Progenitor cell of endocrine pancreas (in vitro differentiated cells): ENCODE data around the gene CYTH4. TPM values are rescaled to one million over a fixed set of nuclear protein-coding genes. Genes with fewer than 3 reads are reported as not detected.

ENCODE experiments used
- DNase-seq: peaks from one replicate; pipeline ENCODE4 v3.0.0; 2021; ENCODE audit warnings: low spot score; ENCODE audit not compliant: unreplicated experiment
- H3K27ac Mint-ChIP-seq: 2 replicates; pipeline ENCODE4 v1.8.0; 2021; ENCODE audit warnings: mild to moderate bottlenecking, moderate library complexity, mixed read lengths
- H3K27me3 Mint-ChIP-seq: 2 replicates; pipeline ENCODE4 v1.8.0; 2021; ENCODE audit warnings: mixed read lengths
- H3K36me3 Mint-ChIP-seq: 2 replicates; pipeline ENCODE4 v1.8.0; 2022; ENCODE audit warnings: mixed read lengths; ENCODE audit not compliant: insufficient read depth
- H3K4me1 Mint-ChIP-seq: 2 replicates; pipeline ENCODE4 v1.8.0; 2021; ENCODE audit warnings: low read depth, mixed read lengths
- H3K4me3 Mint-ChIP-seq: 2 replicates; pipeline ENCODE4 v1.8.0; 2021; ENCODE audit warnings: low read depth, mild to moderate bottlenecking, moderate library complexity, mixed read lengths
- H3K9me3 Mint-ChIP-seq: 2 replicates; pipeline ENCODE4 v1.8.0; 2021; ENCODE audit warnings: low read depth, mixed read lengths
- total RNA-seq: library from RNA; stranded (reverse); gene quantifications from 2 replicates; pipeline ENCODE4 v1.2.1, GENCODE V29; 2021
- TF ChIP-seq, protein P1 (sequence below): fragments of 200-600 bp; sonication (generic); IDR thresholded peaks from one replicate; pipeline ENCODE4 v1.5.0; 2021; ENCODE audit warnings: antibody characterized with exemption, mild to moderate bottlenecking; ENCODE audit not compliant: unreplicated experiment

Gene CYTH4
- total RNA-seq, 1 donor from 2014 or later = not detected

DNA sequence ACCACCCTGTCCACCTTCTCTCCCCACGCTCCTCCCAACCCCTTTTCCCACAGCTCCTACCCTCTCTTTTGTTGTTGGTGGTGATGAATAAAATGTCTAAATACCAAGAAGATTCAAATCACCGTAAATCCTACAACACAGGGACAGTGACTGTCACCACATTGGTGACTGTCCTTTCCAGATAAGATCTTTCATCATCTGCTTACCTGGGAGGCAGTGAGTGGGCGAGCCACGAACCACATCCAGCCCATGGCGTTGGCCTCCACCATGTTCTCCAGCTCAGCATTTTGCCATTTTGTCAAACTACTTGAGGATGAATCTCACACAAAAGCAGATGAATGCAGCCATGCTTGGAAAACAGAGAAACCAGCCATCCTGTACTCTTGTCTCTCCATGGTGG lies 6.7 kb upstream of the CYTH4 start:
- Mint-ChIP-seq H3K9me3 (no peaks in the 10 kb centered on the region), H3K27ac (no peak overlapping the region), H3K36me3 (no peaks in the 10 kb centered on the region), H3K4me1 (no peaks in the 10 kb centered on the region), H3K27me3 (peaks cover 37% of the 10 kb centered on the region), H3K4me3 (no peak overlapping the region)
- no peak for DNase-seq
- TF ChIP-seq, protein P1, sequence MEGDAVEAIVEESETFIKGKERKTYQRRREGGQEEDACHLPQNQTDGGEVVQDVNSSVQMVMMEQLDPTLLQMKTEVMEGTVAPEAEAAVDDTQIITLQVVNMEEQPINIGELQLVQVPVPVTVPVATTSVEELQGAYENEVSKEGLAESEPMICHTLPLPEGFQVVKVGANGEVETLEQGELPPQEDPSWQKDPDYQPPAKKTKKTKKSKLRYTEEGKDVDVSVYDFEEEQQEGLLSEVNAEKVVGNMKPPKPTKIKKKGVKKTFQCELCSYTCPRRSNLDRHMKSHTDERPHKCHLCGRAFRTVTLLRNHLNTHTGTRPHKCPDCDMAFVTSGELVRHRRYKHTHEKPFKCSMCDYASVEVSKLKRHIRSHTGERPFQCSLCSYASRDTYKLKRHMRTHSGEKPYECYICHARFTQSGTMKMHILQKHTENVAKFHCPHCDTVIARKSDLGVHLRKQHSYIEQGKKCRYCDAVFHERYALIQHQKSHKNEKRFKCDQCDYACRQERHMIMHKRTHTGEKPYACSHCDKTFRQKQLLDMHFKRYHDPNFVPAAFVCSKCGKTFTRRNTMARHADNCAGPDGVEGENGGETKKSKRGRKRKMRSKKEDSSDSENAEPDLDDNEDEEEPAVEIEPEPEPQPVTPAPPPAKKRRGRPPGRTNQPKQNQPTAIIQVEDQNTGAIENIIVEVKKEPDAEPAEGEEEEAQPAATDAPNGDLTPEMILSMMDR = no peak

DNA sequence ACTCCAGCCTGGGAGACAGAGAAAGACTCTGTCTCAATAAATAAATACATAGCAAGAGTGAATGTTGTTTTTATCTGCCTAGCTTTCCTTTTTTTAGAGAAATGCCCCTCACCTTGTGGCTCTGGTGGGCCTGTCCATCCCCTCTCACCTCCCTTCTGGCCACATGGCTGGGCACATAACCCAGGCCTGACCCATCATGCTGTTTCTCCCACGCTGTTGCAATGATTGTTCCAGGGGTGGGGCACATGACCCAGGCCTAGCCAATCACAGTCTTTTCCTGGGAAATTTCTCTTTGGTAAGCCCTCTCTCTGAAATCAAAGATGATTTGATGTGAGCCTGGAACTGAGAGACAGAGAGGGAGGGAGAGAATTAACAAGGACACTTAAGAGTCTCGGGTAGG lies 5.5 kb upstream of the CYTH4 start:
- DNase-seq = no peak
- TF ChIP-seq, protein P1 = no peak
- Mint-ChIP-seq H3K27ac (no peak overlapping the region), H3K4me1 (no peaks in the 10 kb centered on the region), H3K4me3 (no peak overlapping the region), H3K36me3 (no peaks in the 10 kb centered on the region), H3K9me3 (no peaks in the 10 kb centered on the region), H3K27me3 (peaks cover 28% of the 10 kb centered on the region)

DNA sequence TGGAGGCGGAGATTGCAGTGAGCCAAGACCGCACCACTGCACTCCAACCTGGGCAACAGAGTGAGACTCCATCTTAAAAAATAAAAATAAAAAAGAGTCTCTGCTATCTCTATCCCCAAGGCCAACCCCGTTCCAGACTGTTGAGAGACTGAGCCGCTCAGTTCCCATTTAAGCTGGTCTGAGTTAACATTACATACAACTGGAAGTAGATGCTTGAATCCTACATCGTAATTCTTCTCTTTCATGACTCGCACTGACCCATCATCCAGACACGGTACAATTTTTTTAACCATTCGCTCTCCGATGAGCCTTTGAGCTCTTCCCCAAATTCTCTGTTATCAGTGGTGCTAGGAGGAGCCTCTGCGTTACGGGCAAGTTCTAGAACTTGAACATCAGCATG lies 4.9 kb upstream of the CYTH4 start:
- TF ChIP-seq, protein P1 = no peak
- no peaks in the 10 kb centered on the region for H3K4me1 Mint-ChIP-seq
- peaks cover 31% of the 10 kb centered on the region for H3K27me3 Mint-ChIP-seq
- no peak overlapping the region for H3K27ac Mint-ChIP-seq
- H3K9me3 Mint-ChIP-seq = no peaks in the 10 kb centered on the region
- H3K4me3 Mint-ChIP-seq = no peak overlapping the region
- no peak for DNase-seq
- no peaks in the 10 kb centered on the region for H3K36me3 Mint-ChIP-seq

DNA sequence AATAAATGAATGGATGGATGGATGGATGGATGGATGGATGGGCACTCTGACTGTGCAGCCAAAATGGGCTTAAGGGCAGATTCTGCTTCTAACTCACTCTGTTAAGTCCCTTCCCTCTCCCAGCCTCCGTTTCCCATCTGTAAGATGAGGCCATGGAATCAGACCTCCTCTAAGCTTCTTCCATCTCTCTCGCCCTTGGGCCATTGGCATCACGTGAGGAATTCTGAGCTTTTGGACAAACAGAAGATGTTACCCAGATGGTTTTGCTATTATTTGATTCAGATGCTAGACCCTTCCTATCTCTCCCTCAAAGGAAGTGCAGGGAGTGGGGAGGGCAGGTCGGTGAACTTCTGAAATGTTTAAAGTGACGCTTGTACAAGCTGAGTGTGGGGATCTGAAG lies 4.0 kb upstream of the CYTH4 start:
- Mint-ChIP-seq H3K27me3 (peaks cover 37% of the 10 kb centered on the region), H3K4me3 (no peak overlapping the region), H3K36me3 (no peaks in the 10 kb centered on the region), H3K27ac (no peak overlapping the region), H3K9me3 (no peaks in the 10 kb centered on the region), H3K4me1 (no peaks in the 10 kb centered on the region)
- TF ChIP-seq, protein P1 = no peak
- DNase-seq = no peak

DNA sequence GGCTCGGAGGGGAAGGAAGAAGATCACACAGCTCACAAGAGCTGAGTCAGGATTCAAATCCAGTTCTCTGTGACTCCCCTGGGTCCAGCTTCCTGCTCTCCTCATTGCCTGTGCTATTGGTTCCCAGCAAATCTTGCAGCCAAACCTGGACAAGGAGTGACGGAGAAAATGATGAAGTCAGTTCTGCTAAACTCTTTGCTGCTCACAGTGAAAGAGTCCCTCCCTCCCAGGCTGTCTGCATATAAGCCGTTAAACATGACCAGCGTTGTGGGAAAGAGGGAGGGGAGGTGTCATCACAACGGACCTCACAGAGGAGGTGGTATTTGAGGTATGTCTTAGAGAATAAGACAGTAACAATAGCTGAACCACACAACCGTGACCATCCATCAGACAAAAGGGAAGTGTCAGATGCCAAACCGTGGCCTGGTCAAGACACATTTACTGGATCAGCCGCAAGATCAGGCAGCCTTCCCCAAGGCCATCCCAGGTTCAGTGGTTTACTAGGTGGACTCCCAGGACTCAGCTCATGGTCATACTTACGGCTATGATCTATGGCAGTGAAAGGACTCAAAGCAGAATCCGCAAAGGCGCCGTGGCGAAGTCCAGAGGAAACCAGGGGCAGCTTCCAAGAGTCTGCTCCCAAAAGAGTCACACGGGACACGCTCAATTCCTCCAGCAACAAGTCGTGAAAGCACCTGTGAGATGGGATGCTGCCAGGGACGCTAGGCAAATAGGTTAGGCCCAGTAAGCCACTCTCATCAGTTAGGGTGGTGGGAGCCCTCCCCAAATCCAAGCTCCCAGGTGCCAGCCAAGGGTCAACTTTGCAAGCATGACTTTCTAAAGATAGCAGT lies 2.8 kb upstream of the CYTH4 start:
- Mint-ChIP-seq H3K36me3 (no peaks in the 10 kb centered on the region), H3K27ac (no peak overlapping the region), H3K9me3 (no peaks in the 10 kb centered on the region), H3K27me3 (peaks cover 41% of the 10 kb centered on the region), H3K4me1 (no peaks in the 10 kb centered on the region), H3K4me3 (no peak overlapping the region)
- TF ChIP-seq, protein P1 = no peak
- DNase-seq = no peak
